Naive B cell (primary cell): ENCODE data around the gene TMEM165. TPM values are rescaled to one million over a fixed set of nuclear protein-coding genes. Genes with fewer than 3 reads are reported as not detected.

ENCODE experiments used
- ATAC-seq, 2 donors: fragments of 150-1000 bp; cut with Tn5 transposase; 2 replicates each; pipeline ENCODE4 v1.10.0; 2021; ENCODE audit warnings: low read depth in 2 of 2, mild to moderate bottlenecking in 2 of 2, moderate library complexity in 2 of 2
- DNase-seq: peaks from one replicate; pipeline ENCODE4 v3.0.0; 2022
- H3K27ac Mint-ChIP-seq, 6 donors: one replicate each; pipeline ENCODE4 v1.8.0; 2020 to 2022; ENCODE audit warnings: mild to moderate bottlenecking in 6 of 6, mixed read lengths in 6 of 6, moderate library complexity in 5 of 6, inconsistent platforms in 2 of 6
- H3K27me3 Mint-ChIP-seq, 3 donors: one replicate each; pipeline ENCODE4 v1.8.0; 2021 to 2022; ENCODE audit warnings: mixed read lengths in 3 of 3, mild to moderate bottlenecking in 1 of 3
- H3K36me3 Mint-ChIP-seq, 2 donors: one replicate each; pipeline ENCODE4 v1.8.0; 2020 to 2022; ENCODE audit warnings: mixed read lengths in 2 of 2, inconsistent platforms in 1 of 2, mild to moderate bottlenecking in 1 of 2
- H3K4me1 Mint-ChIP-seq, 3 donors: one replicate each; pipeline ENCODE4 v1.8.0; 2020 to 2022; ENCODE audit warnings: mixed read lengths in 3 of 3, inconsistent platforms in 1 of 3, mild to moderate bottlenecking in 1 of 3, moderate library complexity in 1 of 3
- H3K4me3 Mint-ChIP-seq, 8 donors: one replicate each; pipeline ENCODE4 v1.8.0; 2020 to 2022; ENCODE audit warnings: mild to moderate bottlenecking in 8 of 8, mixed read lengths in 8 of 8, moderate library complexity in 8 of 8, inconsistent platforms in 2 of 8
- H3K9me3 Mint-ChIP-seq, 7 donors: one replicate each; pipeline ENCODE4 v1.8.0; 2020 to 2022; ENCODE audit warnings: mixed read lengths in 7 of 7, mild to moderate bottlenecking in 5 of 7, inconsistent platforms in 2 of 7, moderate library complexity in 1 of 7
- polyA plus RNA-seq, 6 donors: library from polyadenylated mRNA; unstranded; fragments of 300-500 nt; fragmentation: Illumina TruSeq; gene quantifications; one replicate each; pipeline ENCODE4 v1.2.3, GENCODE V29; 2021; ENCODE audit warnings: low read depth in 6 of 6

Gene TMEM165
- polyA plus RNA-seq, 6 donors from 2014 or later = 38.0 to 67.3 (median 51.7) TPM

DNA sequence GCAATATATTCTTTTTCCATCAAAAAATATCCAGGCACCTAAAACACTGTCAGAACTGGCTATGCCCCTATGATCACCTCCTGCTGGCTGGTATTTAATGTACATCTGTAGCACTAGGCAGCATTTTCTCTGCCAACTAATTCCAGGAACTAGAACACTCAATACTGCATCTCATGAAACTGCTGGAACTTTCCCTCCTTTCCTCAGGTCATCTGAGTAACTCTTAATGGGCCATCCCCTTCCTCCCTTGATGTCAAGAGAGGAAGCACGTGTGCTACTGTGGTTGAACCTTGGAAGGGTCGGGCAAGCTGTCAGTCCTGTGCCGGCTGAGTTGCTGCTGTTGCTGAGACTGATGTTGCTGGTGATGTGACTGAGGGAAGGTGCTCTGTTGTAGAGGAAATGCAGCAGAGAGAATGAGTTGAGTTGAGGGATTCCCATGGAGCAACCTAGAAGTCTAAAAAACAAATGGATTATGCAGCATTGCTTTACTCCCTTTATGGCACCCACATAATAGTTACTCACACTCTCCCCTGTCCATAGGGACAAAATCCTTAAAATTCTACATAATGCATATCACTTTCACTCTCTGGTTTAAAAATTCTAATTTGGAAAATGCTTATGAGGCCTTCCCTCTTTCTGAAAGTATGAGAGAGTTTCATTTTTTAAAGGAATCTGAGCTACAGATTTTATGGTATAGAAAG is 39.5 kb downstream of the TMEM165 start:
- Mint-ChIP-seq H3K27me3 (no peaks in the 10 kb centered on the region), H3K4me1 (peaks cover 0 to 4% (median 4%) of the 10 kb centered on the region in 3 donors), H3K9me3 (no peaks in the 10 kb centered on the region), H3K27ac (peak overlapping the region in 4 of 6 donors; percentile 5 to 63 (median 28)), H3K4me3 (no peak overlapping the region), H3K36me3 (peaks cover 0 to 8% of the 10 kb centered on the region in 2 donors)
- DNase-seq (no peak), ATAC-seq (no peak)

GRCh38 chr4:55437356-55437796 is 41.6 kb downstream of the TMEM165 start:
- Mint-ChIP-seq H3K4me3 (no peak overlapping the region), H3K27ac (no peak overlapping the region)

DNA sequence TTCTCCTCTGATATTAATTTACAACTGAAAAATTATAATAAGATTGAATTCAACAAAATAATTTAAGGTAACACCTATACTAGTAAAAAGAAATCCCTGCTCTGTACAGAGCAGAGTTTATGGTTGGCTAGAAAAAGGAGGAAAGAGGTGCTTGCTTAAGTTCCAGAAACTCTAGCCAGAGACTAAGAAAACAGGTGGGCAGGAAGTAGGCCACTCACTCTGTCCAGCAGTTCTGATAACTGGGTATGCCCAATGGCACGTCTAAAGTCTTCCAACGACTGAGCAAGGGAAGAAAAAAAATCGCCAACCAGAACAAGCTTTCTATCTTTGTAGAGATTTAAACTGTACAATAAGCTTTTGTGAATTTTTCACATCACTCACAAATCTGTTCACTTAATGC is 42.1 kb downstream of the TMEM165 start:
- no peaks in the 10 kb centered on the region for H3K9me3 Mint-ChIP-seq
- no peak for DNase-seq
- peaks cover 4 to 6% (median 4%) of the 10 kb centered on the region in 3 donors for H3K4me1 Mint-ChIP-seq
- ATAC-seq = no peak
- no peak overlapping the region for H3K27ac Mint-ChIP-seq
- no peaks in the 10 kb centered on the region for H3K27me3 Mint-ChIP-seq
- no peak overlapping the region for H3K4me3 Mint-ChIP-seq
- H3K36me3 Mint-ChIP-seq = peaks cover 0 to 13% of the 10 kb centered on the region in 2 donors

More at GRCh38 chr4:55437356-55437796, 41.6 kb downstream of the TMEM165 start:
- no peaks in the 10 kb centered on the region for H3K27me3 Mint-ChIP-seq
- ATAC-seq = no peak
- no peaks in the 10 kb centered on the region for H3K9me3 Mint-ChIP-seq
- H3K4me1 Mint-ChIP-seq = peaks cover 4 to 6% (median 4%) of the 10 kb centered on the region in 3 donors
- no peak for DNase-seq
- peaks cover 0 to 10% of the 10 kb centered on the region in 2 donors for H3K36me3 Mint-ChIP-seq

- ATAC-seq (no peak), DNase-seq (no peak)
- Mint-ChIP-seq H3K27ac (peak overlapping the region in 2 of 6 donors; percentile 5 to 41), H3K4me1 (peaks cover 4 to 6% (median 4%) of the 10 kb centered on the region in 3 donors), H3K9me3 (no peaks in the 10 kb centered on the region), H3K27me3 (no peaks in the 10 kb centered on the region), H3K4me3 (no peak overlapping the region), H3K36me3 (peaks cover 0 to 13% of the 10 kb centered on the region in 2 donors)
These were observed 42.6 kb downstream of the TMEM165 start for GRCh38 chr4:55438314-55438713.

- H3K36me3 Mint-ChIP-seq = peaks cover 0 to 16% of the 10 kb centered on the region in 2 donors
- H3K4me3 Mint-ChIP-seq = no peak overlapping the region
- no peaks in the 10 kb centered on the region for H3K27me3 Mint-ChIP-seq
- H3K27ac Mint-ChIP-seq = peak overlapping the region in 2 of 6 donors; percentile 5 to 35
- ATAC-seq (no peak), DNase-seq (no peak)
- peaks cover 4 to 6% (median 4%) of the 10 kb centered on the region in 3 donors for H3K4me1 Mint-ChIP-seq
- H3K9me3 Mint-ChIP-seq = no peaks in the 10 kb centered on the region
These were observed 43.3 kb downstream of the TMEM165 start for GRCh38 chr4:55439023-55439422.

- Mint-ChIP-seq H3K27ac (peak overlapping the region in 4 of 6 donors; percentile 24 to 67 (median 48)), H3K9me3 (no peaks in the 10 kb centered on the region), H3K36me3 (peaks cover 0 to 16% of the 10 kb centered on the region in 2 donors), H3K4me3 (no peak overlapping the region), H3K27me3 (no peaks in the 10 kb centered on the region), H3K4me1 (peaks cover 0 to 6% (median 0%) of the 10 kb centered on the region in 3 donors)
- DNase-seq = no peak
- ATAC-seq = no peak
These were observed 45.0 kb downstream of the TMEM165 start for GRCh38 chr4:55440786-55441185.

DNA sequence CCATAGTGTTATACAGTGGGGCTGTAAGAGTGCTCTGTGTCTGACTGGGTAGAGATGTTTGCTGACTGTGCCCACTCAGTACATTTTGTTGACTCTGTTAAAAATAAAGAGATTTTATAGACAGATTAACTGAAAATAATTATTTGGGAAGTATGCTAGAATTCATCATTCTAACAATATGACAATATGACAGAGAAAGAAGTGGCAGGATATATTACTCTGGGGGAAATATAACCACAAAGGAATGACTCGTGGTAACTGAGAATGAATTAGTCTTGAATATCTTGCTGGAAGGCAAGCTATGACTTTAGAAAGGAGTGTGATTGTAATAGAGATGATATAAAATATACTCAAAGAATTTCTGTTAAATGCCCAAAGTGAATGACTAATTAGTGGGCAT is 46.8 kb downstream of the TMEM165 start:
- DNase-seq (no peak), ATAC-seq (no peak)
- no peaks in the 10 kb centered on the region for H3K9me3 Mint-ChIP-seq
- peaks cover 0 to 6% (median 0%) of the 10 kb centered on the region in 3 donors for H3K4me1 Mint-ChIP-seq
- H3K36me3 Mint-ChIP-seq = peaks cover 0 to 16% of the 10 kb centered on the region in 2 donors
- H3K4me3 Mint-ChIP-seq = no peak overlapping the region
- H3K27ac Mint-ChIP-seq = no peak overlapping the region
- no peaks in the 10 kb centered on the region for H3K27me3 Mint-ChIP-seq

DNA sequence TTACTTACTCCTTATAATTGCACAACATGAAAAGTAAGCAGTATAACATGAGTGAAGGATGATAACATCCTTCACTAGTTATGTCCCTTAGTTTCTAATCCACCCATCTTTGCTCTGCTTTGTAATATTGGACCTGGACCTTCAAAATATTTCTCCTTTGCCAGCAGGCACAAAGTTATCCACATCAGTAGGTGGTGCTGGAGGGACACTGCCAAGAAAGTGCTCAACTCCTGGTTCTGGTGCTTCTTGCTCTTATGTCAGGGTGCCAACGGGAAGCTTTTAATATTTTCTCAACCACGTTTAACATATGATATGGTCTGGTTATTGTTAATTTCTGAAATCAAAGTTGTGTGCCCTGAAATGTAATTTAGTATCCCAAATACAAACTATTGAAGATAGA is 49.1 kb downstream of the TMEM165 start:
- ATAC-seq (no peak), DNase-seq (no peak)
- Mint-ChIP-seq H3K27me3 (no peaks in the 10 kb centered on the region), H3K9me3 (no peaks in the 10 kb centered on the region), H3K27ac (peak overlapping the region in 1 of 6 donors; percentile 75), H3K4me1 (peaks cover 0 to 6% (median 0%) of the 10 kb centered on the region in 3 donors), H3K4me3 (no peak overlapping the region), H3K36me3 (peaks cover 0 to 8% of the 10 kb centered on the region in 2 donors)

DNA sequence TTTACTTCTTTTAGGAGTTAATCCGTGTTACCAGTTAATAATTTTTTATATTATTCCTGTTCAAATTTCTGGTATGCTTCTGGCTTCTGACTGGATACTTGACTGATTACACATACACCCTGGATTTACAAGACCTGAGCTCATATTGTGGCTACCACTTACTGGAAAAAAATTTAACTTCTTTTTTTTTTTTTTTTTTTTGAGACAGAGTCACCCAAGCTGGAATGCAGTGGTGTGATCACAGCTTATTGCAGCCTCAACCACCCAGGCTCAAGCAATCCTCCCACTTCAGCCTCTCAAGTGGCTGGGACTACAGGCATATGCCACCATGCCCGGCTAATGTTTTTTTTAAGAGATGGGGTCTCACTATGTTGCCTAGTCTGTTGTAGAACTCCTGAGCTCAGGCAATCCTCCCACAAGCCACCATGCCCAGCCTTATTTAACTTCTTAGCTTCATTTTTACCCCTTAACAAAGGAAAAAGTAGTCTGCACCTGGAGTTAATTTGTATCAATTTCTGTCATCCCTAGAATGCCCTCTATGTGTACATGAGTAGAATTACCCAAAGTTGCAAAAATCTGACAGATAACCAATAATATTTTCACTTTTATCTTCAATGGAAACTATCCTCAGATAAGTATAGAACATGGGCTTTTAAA is 50.3 kb downstream of the TMEM165 start:
- no peaks in the 10 kb centered on the region for H3K9me3 Mint-ChIP-seq
- H3K4me3 Mint-ChIP-seq = no peak overlapping the region
- peaks cover 0 to 1% (median 0%) of the 10 kb centered on the region in 3 donors for H3K4me1 Mint-ChIP-seq
- no peak overlapping the region for H3K27ac Mint-ChIP-seq
- no peaks in the 10 kb centered on the region for H3K27me3 Mint-ChIP-seq
- ATAC-seq = no peak
- DNase-seq = no peak
- peaks cover 5 to 11% of the 10 kb centered on the region in 2 donors for H3K36me3 Mint-ChIP-seq

GRCh38 chr4:55446578-55446922 is 50.8 kb downstream of the TMEM165 start:
- no peak for DNase-seq
- Mint-ChIP-seq H3K36me3 (peaks cover 10 to 16% of the 10 kb centered on the region in 2 donors), H3K4me1 (no peaks in the 10 kb centered on the region), H3K27ac (no peak overlapping the region), H3K4me3 (no peak overlapping the region), H3K27me3 (no peaks in the 10 kb centered on the region), H3K9me3 (no peaks in the 10 kb centered on the region)
- ATAC-seq = no peak

- ATAC-seq = no peak
- H3K4me1 Mint-ChIP-seq = no peaks in the 10 kb centered on the region
- H3K36me3 Mint-ChIP-seq = peaks cover 16 to 22% of the 10 kb centered on the region in 2 donors
- H3K9me3 Mint-ChIP-seq = no peaks in the 10 kb centered on the region
- H3K27me3 Mint-ChIP-seq = no peaks in the 10 kb centered on the region
- H3K27ac Mint-ChIP-seq = peak overlapping the region in 1 of 6 donors; percentile 27
- DNase-seq = no peak
- H3K4me3 Mint-ChIP-seq = no peak overlapping the region
These were observed 51.5 kb downstream of the TMEM165 start for GRCh38 chr4:55447108-55447708.

GRCh38 chr4:55447831-55448230 is 52.1 kb downstream of the TMEM165 start:
- no peaks in the 10 kb centered on the region for H3K4me1 Mint-ChIP-seq
- no peaks in the 10 kb centered on the region for H3K9me3 Mint-ChIP-seq
- no peak overlapping the region for H3K4me3 Mint-ChIP-seq
- DNase-seq = no peak
- H3K27me3 Mint-ChIP-seq = no peaks in the 10 kb centered on the region
- peaks cover 17 to 23% of the 10 kb centered on the region in 2 donors for H3K36me3 Mint-ChIP-seq
- no peak overlapping the region for H3K27ac Mint-ChIP-seq
- ATAC-seq = no peak

DNA sequence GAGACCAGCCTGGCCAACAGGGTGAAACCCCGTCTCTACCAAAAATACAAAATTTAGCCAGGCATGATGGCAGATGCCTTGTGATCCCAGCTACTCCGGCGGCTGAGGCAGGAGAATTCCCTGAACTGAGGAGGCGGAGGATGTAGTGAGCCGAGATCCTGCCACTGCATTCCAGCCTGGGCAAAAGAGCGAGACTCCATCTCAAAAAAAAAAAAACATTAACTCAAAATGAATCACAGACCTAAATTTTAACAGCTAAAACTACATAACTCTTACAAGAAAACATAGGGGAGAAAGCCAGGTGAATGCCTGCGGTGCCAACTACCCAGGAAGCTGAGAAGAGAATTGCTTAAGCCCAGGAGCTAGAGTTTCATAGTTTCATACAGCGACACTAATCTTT is 54.8 kb downstream of the TMEM165 start:
- H3K4me3 Mint-ChIP-seq = no peak overlapping the region
- DNase-seq (no peak), ATAC-seq (no peak)
- H3K9me3 Mint-ChIP-seq = no peaks in the 10 kb centered on the region
- peaks cover 17 to 19% of the 10 kb centered on the region in 2 donors for H3K36me3 Mint-ChIP-seq
- H3K27ac Mint-ChIP-seq = no peak overlapping the region
- no peaks in the 10 kb centered on the region for H3K27me3 Mint-ChIP-seq
- H3K4me1 Mint-ChIP-seq = no peaks in the 10 kb centered on the region

DNA sequence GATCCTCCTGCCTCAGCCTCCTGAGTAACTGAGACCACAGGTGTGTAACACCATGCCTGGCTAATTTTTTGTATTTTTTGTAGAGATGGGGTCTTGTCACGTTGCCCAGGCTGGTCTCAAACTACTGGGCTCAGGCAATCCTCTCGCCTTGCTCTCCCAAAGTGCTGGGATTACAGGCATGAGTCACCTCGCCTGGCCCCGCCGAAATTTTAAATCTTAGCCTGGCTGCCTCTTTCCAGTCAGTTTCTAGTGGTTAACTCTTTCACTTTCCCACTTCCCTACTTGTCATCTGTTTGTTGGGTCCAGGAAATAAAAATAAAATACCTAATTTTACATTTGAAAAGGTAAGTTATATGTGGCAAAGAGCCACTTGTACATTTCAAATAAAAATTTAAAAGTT is 62.4 kb downstream of the TMEM165 start:
- Mint-ChIP-seq H3K4me1 (no peaks in the 10 kb centered on the region), H3K4me3 (peak overlapping the region in 1 of 8 donors; percentile 55), H3K36me3 (peaks cover 0 to 19% of the 10 kb centered on the region in 2 donors), H3K27ac (peak overlapping the region in 1 of 6 donors; percentile 79), H3K9me3 (no peaks in the 10 kb centered on the region), H3K27me3 (no peaks in the 10 kb centered on the region)
- no peak for DNase-seq
- ATAC-seq = no peak
